Retinal pigment epithelial cell (primary cell): ENCODE data around the gene ZNRD2.

Source experiments
- DNase-seq: peaks from one replicate; pipeline ENCODE4 v3.0.0-alpha.2; 2010; ENCODE audit warnings: low read depth
- H3K4me3 ChIP-seq: 2 replicates; pipeline ENCODE4 v1.5.1; 2011; ENCODE audit warnings: mild to moderate bottlenecking, low read length, control low read depth, moderate library complexity
- CTCF ChIP-seq: conservative IDR thresholded peaks from 2 replicates; pipeline ENCODE4 v1.5.1; 2011; ENCODE audit warnings: low read depth, low read length, control low read depth, inconsistent platforms

The ZNRD2 gene

GRCh38 chr11:65536412-65537295 is 33.6 kb upstream of the ZNRD2 start:
- TF ChIP-seq CTCF = no peak
- DNase-seq = no peak

GRCh38 chr11:65537296-65537597 is 33.0 kb upstream of the ZNRD2 start:
- H3K4me3 ChIP-seq = no peak overlapping the region
- no peak for DNase-seq
- no peak for TF ChIP-seq CTCF

More at GRCh38 chr11:65536412-65537295, 33.6 kb upstream of the ZNRD2 start:
- H3K4me3 ChIP-seq = no peak overlapping the region

- DNase-seq = no peak
- no peak overlapping the region for H3K4me3 ChIP-seq
- TF ChIP-seq CTCF = no peak
These were observed 32.6 kb upstream of the ZNRD2 start for GRCh38 chr11:65537620-65538231.

- no peak for DNase-seq
- TF ChIP-seq CTCF = no peak
- no peak overlapping the region for H3K4me3 ChIP-seq
These were observed 31.9 kb upstream of the ZNRD2 start for GRCh38 chr11:65538232-65538914.

GRCh38 chr11:65538915-65539743 is 31.1 kb upstream of the ZNRD2 start:
- no peak for TF ChIP-seq CTCF
- no peak overlapping the region for H3K4me3 ChIP-seq
- no peak for DNase-seq

GRCh38 chr11:65539744-65540289 is 30.5 kb upstream of the ZNRD2 start:
- H3K4me3 ChIP-seq = peak overlapping the region; percentile 37
- TF ChIP-seq CTCF = peak; percentile 48
- no peak for DNase-seq
